Stimulated activated CD4-positive, alpha-beta T cell treated with anti-CD3 and anti-CD28 coated beads, Interleukin-15, amount 100 ng/mL, for 48 hours (primary cell): ENCODE data around the gene SMCO2.

Source experiments
- DNase-seq, 2 donors: peaks; one replicate each; pipeline ENCODE4 v3.0.0-alpha.2; 2020; ENCODE audit warnings: low read depth in 2 of 2

Gene SMCO2

DNA sequence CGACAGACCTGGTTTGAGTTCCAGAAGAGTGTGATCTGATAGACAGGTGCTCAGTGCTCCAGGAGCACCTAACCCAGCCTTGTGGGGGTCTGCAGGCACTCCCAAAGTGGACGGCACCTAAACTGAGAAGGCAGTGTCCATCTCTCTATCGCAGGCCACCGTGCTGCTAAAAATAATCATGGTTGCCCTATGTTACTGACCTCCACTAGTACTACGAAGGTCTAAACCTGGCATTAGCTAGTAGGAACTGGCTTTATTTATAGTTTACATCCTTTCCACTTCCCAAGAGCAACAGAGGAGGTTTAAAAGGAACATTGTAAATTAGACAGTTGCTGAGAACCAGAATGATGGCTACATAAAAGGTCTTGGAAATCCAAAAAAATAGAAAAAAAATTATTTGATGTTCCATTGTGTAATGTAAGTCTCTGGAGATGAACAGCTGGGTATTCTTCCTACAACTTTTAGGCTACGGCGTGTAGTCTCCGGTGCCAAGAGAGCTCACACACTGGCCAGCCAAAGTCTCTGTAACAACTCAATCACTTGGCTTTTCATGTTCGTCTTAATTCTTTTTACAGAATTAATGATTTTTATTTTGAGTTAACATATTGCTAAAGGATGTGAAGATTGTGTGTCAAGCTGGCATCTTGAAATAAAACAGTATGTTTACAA lies 104.8 kb downstream of the SMCO2 start:
- DNase-seq, result no peak
